HPDE6-E6E7 (cell line): ENCODE measurements around the gene DGKB.
"Not testable (repeated sequence)": the region's sequence is repeated elsewhere in the genome, so short reads cannot be mapped to it uniquely, and the experiment has no call there.

ENCODE experiments used
- DNase-seq: peaks from one replicate; pipeline ENCODE4 v3.0.0; 2011; ENCODE audit warnings: missing footprints; ENCODE audit errors: extremely low spot score

Gene DGKB

GRCh38 chr7:14458846-14459245, 443.7 kb downstream of the DGKB start:
- not testable (repeated sequence) for DNase-seq

DNA sequence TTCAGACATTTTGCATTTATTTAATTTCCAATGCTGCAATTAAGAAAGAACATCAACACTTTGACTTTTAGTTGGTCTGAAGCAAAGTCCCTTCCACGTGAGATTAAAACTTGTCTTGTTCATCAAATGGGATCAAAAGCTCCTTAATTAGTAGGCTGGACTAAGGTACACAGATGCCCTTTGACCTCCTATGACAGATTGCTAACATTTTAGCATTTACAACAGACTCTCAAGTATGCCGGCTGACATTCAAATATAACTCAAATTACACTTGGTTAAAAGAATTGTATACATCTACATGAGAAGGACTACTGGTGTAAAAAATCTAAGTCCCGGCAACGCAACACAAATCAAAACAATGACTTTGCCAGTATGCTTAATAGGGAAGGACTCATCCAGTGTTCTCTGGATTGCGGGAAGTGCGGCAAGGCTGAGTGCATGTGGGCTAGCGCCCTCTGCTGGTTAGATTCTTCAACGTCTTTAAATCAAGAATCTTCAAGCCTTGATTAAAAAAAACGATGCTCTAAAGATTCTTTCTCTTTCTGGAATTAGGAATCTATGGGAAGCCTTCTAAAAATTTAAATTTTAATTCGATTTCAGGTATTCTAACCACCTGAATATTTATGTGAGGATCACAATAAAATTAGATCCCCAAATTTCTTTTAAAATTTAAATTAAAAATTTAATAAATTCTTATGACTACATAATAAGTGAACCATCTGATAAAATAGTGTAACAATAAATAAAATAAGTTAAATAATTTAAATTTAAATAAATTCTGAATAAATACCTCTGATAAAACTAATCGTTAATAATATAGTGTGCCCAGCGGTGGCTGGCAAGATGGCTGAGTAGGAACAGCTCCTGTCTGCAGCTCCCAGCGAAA, 444.7 kb downstream of the DGKB start:
- DNase-seq = peak; percentile 55

DNA sequence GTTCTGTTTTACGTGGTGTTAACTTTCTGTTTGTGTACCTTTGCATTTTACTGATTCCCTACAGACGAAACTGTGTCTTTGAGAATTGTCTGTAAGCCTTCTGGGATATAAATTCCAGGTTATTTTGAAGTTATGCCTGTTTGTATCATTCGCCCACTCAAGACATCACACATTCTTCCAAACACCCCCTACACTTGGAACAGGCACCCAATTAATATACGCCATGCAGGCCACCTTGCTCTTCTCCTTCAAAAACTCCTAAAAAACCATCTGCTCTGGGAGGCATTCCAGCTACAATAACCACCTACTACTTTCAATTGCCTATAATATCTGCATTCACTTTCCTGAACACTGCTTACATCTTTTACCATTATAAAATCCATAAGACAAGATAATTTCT, 453.3 kb downstream of the DGKB start:
- no peak for DNase-seq

GRCh38 chr7:14446829-14447228, 455.7 kb downstream of the DGKB start:
- DNase-seq = no peak

- DNase-seq = no peak
Observed at GRCh38 chr7:14446219-14446618, 456.3 kb downstream of the DGKB start.

- DNase-seq = no peak
Observed at GRCh38 chr7:14438366-14438765, 464.2 kb downstream of the DGKB start.

GRCh38 chr7:14436878-14437277, 465.7 kb downstream of the DGKB start:
- DNase-seq = no peak

GRCh38 chr7:14432924-14433323, 469.6 kb downstream of the DGKB start:
- no peak for DNase-seq

- no peak for DNase-seq
Observed at GRCh38 chr7:14430926-14431325, 471.6 kb downstream of the DGKB start.

DNA sequence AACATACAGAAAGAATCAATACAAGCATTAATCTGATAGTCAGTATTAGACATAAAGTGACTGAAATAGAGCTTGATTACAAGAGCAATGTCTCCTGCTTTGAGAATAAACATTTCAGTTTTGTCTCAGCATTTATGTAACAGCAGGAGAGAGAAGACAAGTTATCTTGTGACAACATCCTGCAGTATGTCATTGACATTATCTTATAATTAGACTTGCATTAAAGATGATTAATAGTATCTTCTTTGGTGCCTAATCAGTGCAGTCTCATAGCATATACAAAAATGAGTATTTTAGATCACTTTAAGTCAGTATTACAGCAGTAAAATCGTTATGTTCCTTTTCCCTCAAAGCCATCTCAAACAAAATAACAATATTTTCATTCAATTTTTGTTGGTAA, 477.0 kb downstream of the DGKB start:
- DNase-seq = no peak

DNA sequence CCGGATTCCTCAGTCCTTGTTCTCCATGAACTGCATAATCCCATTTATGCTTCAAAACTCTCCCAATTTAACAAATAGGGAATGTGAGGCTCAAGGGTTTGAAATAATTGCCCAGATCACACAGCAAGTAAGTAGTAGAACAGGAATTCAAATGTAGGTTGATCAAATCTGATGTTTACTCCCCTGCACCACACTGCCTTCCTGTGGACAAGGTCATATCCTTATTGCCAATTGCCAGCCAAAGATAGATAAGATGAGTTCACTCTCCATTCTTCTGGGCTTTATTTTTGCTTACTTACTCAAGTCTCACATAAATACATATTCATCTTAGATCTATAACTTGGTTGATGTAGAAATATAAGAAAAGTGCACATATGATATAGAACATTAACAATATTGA, 477.9 kb downstream of the DGKB start:
- peak; percentile 0 for DNase-seq

- DNase-seq = no peak
Observed at GRCh38 chr7:14420768-14421167, 481.8 kb downstream of the DGKB start.

GRCh38 chr7:14419531-14419930, 483.0 kb downstream of the DGKB start:
- no peak for DNase-seq

DNA sequence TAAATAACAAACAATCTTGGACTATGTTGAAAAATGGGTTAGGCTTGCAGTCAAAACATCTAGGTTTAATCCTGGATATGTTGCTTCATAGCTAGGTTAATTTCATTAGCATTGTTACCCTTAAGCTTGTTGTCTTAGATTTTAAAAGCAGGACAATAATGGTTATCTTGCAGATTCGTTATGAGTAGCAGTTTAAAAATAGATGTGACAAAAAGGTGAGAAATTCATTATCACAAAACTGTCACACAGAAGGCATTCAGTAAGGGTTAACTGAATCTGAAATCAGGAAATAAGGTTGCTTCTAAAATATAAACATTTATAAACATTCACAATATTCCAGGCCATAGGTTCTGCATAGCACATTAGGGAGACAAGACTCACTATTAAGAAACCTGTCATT, 483.9 kb downstream of the DGKB start:
- no peak for DNase-seq

- DNase-seq = no peak
Observed at GRCh38 chr7:14414274-14414986, 488.1 kb downstream of the DGKB start.

DNA sequence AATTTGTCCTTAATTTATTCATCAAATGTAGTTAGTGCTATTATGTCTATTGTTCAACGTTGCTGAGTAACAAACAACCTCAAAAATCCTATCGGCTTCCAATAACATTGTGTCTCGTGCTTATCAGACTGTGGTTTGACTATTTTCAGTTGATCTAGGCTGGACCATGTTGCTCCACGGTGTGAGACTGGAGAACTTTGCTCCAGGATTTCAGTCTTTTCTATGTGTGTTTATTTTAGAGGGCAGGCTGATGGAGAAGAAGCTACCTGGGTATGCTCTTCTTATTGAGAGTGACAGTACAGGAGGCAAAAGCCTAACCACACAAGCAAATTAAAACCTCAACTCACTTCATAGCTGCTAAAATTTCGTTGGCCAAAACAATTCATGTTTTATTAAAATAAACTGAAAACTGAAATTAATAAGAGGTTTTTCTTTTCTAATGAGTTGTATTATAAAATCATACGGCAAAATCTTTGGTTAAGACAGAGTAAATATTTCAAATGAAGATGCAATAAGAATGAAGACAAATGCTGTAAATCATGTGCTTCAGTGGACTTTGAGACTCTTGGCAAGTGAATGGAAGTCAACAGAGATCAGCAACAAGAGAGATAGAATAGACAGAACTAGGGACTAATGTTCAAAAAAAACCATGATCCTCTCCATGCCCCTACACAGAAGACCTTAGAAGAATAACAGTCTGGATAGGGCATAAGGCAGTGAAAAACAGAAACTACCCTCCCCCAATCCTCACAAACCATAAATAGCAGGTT, 495.1 kb downstream of the DGKB start:
- no peak for DNase-seq

DNA sequence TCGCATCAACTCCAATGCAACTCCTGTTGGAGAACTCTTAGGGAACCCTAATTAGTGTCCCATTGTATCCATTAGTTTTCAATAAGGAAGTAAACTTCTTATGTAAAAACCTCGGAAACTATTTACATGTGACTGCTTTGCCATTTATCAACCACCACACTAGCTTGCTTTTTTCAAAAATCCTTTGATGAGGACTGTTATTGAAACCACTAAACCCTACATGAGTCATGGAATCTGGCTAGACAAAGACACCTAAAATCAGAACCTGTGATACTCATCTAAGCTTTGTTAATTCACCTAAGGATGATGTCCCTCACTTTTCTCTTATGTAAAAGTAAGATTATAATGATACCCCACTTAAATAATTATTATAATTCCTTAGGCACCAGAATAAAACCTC, 499.0 kb downstream of the DGKB start:
- no peak for DNase-seq

DNA sequence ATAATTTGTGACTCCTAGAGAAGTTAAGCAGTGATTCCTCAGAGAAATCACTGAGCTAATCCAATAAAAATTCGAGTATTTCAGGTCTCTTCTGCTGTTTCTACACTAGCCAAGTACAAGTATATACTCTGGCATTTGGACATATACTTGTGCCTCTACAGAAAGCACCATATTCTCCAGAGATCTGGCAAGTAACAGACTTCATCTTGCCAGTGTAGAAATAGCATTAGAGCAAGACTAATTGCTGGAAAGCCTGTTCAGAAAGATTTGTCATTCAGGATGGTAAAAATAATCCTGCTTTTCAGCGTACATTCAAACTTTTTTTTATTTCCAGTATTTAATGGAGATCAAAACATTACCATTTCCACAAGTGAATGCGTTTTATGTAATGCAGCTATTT, 502.3 kb downstream of the DGKB start:
- DNase-seq = no peak

- no peak for DNase-seq
Observed at GRCh38 chr7:14398526-14398925, 504.0 kb downstream of the DGKB start.

- no peak for DNase-seq
Observed at GRCh38 chr7:14395860-14396259, 506.7 kb downstream of the DGKB start.

DNA sequence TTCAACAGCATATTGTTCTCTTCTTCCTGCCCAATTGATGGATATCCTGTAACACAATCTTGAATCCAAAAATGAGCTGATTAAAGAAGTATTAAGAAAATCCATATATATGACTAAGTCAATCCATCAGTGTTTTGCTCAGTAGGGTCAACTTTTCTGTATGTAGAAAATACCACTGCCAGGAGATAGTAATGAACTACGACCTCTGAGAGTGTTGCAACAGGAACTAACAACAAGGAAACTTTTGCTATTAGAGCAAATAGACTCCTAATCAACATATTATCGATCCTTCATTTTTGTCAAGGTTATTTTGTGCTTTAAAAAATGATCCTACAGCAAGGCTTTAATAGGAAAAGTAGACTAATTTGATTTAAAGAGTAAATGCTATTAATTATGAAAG, 507.8 kb downstream of the DGKB start:
- no peak for DNase-seq

GRCh38 chr7:14389595-14389994, 513.0 kb downstream of the DGKB start:
- no peak for DNase-seq
